ENCODE results near the gene HADHA.
A peak's percentile ranks its signal among the peaks of the same experiment; 100 is the strongest.
"Not testable (repeated sequence)": the region's sequence is repeated elsewhere in the genome, so short reads cannot be mapped to it uniquely, and the experiment has no call there.

The HADHA gene

DNA sequence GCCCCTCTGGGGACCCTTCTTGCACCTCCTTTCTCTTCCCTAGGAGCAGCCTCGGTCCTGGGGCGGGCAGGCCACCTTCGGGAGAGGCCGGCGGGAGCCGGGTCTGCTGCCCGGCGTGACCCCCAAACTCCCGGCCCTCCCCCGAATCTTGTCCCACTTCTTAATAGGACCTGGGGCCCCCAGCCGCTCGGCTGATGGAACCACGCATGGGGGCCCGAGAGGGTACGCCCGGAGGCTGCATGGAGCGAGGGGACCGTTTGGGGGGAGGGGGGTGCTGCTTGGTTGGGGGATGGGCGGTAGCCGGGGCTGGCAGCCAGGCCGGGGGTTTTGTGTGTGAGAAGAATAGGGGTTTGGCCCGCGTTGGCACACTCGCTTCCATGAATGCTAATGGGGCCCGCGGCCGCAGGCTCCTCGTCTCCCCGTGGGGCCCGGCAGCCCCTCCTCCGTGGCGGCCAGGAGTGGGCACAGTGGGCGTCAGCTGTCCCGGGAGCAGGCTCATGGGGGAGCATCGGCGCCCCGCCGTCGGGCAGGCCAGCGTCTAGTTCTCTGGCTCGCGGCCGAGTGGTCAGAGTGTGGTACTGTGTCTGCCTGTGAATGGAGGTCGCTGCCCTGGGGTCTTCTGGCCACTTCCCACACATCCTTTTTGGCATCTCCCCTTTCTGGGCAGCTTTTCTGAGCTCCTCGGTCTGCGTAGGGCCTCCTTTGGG lies 70.5 kb downstream of the HADHA start:
- no peak for DNase-seq (ENCODE audit: low spot score)

DNA sequence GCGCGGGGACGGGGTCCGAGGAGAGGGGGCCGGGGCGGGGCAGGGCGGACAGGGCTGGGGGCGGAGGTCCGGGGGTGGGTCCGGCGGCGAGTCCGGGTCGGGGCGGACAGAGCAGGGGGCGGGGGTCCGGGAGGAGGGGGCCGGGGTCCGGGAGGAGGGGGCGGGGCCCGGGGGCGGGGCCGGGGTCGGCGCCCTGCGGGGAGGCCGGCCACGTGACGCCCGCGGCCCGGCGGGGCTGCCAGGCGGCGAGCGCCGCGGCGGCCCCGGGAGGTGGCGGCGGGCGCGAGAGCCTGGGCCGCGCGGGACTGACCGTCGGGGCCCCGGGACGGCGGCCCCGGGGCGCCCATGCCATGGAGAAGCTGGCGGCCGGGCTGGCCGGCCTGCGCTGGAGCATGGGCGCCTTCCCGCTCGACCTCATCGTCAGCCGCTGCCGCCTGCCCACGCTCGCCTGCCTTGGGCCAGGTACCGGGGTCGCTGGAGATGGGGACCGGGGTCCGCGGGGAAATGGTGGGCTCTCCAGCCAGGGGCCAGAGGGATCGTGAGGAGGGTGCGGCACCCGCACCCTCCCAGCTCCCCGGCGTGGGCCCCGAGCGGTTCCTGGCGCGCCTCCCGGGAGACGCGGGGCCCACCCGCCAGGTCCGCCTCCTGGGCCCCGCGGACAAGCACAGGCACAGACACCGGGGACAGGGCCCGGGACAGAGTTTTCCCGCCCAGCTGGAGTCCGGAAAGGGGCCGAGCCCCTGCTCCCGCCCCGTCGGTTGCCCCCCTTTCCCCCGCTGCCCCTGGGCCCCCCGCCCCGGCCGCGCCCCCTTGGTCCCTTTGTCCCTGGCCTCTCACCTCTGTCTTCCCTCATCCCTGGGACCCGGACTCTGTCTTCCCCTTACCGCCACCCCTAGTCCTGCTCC lies 71.3 kb downstream of the HADHA start, which contains the start of gene GAREM2:
GAREM2 (plus strand) TSS at position 218 of the 905 bp plus-strand sequence; CDS start at position 351, 133 bp downstream.
- DNase-seq (ENCODE audit: low spot score) = peak; percentile 69

DNA sequence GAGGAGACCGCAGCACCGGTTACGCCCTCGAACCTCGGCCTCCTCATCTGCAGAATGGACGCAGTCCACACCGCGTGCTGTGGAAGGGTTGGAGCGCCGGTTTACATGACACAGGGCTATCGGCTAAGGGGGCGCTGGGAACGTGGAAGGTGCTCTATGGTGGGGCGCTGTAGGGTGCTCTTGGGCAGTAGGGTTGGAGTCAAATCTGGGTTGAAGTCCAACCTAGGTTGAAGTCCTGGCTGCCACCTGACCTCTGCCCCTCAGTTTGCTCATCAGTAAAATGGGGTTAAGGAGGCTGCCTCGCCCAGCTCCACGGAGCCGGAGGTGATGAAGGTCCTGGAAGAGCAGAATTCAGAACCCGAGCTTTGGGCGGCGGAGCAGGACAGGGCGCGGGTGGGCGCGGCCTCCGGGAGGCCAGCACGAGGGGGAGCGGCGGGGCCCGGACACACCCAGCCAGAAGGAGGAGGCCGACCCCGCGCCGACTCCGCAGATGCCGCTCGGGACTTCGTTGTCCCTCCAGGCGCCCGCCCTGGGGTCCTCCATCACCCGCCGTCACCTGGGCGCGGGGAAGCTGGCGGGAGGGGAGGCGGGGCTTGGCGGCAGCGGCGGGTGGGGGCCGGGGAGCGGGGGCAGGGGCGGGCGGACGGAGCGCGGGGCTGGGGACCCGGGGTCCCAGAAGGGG lies 72.1 kb downstream of the HADHA start:
- no peak for DNase-seq (ENCODE audit: low spot score)

DNA sequence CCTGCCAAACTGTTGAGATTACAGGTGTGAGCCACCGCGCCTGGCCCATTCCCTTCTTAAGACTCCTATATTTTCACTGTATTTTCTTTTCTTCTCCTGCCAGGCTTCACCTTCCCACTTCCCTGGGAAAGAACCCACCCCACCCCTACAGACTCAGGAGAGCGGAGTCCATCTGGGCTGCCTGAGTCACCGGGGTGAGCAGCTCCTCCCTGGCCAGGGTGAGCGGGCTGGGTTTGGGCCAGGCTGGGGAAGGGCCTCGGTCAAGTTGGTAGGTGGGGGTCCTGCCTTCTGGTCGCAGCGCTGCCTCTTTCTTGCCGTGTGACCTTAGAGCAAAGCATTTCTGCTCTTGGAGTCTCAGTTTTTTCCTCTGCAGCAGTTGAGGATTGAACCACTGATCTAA lies 73.6 kb downstream of the HADHA start:
- DNase-seq (ENCODE audit: low spot score) = no peak

DNA sequence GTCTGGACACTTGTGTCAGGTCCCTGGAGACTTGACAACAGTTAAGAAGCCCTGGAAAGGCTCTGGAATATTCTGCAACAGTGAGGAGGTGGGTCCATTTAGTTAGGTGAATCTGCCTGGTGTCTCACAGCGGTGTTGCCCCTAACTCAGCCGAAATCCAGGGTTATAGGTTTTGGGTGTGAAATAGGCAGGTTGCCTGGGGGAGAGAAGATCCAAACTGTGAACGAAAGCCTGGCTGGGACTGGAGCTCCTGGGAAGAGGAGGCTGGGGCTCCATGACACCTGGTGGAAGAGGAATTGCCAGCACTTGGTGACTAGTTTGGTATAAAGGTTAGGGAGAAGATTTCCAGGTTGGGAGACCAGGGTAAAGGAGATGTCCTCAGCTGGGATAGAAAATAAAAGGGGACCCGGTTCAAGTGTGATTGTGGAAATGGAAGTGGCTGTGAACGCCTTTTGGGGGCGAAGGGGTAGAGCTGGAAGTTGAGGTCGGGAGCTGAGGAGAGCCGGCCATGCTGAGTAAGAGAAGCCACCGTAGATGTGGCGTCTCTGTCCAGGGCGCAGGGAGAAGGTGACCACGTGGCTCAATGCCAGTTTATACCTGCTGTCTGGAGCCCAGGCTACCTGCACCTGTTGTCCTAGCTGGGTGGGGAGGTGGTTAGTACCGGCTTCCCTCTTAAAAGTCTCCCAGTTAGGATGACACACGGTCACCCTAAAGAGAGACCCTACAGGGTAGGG lies 74.6 kb downstream of the HADHA start:
- DNase-seq (ENCODE audit: low spot score) = no peak

DNA sequence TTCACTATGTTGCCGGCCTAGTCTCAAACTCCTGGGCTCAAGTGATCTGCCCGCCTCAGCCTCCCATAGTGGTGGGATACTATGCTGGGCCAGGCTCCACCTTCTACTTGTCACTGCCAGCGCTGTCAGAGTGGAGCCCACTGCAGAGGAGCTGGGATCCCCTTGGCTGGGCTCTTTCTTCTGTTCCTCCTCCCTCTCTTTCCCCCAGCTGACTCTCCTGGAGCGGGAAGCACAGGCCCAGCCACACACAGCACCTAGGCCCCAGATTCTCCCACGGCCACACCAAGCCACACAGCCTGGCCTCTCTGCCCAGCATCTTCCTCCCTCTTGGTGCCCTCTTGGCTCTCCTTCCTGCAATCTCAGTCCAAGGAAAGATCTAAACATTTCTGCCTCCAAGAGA lies 75.2 kb downstream of the HADHA start:
- DNase-seq (ENCODE audit: low spot score) = no peak

DNA sequence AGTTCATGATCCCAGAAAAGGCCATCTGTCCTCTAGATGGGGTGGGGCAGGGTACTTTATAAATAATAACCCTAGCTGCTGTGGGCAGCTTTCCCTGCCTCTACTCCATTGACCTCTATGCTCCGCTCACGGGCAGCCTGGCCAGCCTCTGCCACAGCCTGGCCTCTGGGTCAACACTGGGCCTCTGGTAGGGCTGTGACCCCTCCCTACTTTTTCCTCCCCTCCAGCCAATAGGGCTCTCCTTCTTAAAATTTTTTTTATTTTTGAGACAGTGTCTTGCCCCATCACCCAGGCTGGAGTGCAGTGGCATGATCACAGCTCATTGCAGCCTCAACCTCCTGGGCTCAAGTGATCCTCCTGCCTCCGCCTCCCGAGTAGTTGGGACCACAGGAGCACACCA lies 75.6 kb downstream of the HADHA start:
- no peak for DNase-seq (ENCODE audit: low spot score)

DNA sequence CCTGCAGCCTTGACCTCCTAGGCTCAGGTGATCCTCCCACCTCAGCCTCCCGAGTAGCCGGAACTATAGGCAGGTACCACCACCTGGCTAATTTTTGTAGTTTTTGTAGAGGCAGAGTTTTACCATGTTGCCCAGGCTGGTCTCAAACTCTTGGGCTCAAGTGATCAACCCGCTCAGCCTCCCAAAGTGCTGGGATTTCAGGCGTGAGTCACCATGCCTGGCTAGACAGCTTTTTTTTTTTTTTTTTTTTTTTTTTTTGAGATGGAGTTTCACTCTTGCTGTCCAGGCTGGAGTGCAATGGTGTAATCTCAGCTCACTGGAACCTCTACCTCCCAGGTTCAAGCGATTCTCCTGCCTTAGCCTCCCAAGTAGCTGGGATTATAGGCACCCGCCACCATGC lies 77.9 kb downstream of the HADHA start:
- DNase-seq (ENCODE audit: low spot score) = not testable (repeated sequence)

DNA sequence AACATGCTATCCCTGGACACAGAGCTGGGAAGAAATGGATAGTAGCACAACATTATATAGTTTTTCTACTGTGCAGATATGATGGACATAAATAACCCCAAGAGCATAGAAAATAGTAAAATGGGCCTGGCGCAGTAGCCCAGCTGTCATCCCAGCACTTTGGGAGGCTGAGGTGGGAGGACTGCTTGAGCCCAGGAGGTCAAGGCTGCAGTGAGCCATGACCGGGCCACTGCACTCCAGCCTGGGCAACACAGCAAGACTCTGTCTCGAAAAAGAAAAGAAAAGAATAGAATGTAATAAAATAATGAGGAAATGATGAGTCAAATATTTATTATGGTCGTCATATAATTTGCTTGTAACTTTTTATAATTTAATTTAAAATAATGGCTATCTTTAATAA lies 79.0 kb downstream of the HADHA start:
- DNase-seq (ENCODE audit: low spot score) = no peak

DNA sequence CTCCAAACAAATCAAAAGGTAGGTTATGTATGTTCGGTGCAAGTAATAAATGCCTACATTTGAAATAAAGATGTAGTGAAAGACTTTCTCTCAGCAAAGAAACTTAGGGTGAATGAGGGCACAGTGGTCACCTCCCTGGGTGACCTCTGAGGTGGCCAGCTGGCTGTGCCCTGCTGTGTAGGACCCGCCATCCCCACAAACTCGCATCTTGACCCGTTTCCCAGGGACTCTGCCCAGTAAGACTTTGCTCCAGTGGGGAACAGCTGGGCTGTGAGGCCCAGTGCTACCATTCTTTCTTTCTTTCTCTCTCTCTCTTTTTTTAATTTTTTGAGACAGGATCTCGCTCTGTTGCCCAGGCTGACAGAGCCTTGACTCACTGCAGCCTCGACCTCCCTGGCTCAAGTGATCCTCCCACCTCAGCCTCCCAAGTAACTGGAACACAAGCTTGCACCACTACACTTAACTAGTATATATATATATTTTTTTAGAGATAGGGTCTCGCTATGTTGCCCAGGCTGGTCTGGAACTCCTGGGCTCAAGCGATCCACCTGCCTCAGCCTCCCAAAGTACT lies 79.7 kb downstream of the HADHA start:
- no peak for DNase-seq (ENCODE audit: low spot score)

DNA sequence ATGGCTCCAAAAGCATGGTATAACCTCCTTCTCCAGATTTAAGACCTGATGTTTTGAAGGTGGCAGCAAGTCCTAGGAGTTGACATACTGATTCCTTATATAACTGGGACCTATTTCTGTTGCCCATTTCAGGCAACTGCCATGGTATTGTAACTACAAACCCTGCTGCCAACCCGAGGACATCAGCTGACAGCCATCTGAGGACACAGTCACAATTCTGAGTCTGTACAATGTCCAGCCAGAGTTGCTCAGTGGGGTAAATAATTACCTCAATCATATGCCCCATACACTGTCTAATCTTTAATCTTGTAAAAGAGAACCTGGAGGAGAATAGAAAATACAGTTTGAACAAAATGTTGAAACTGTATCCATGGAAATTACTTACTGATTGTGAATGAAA lies 80.2 kb downstream of the HADHA start:
- no peak for DNase-seq (ENCODE audit: low spot score)

DNA sequence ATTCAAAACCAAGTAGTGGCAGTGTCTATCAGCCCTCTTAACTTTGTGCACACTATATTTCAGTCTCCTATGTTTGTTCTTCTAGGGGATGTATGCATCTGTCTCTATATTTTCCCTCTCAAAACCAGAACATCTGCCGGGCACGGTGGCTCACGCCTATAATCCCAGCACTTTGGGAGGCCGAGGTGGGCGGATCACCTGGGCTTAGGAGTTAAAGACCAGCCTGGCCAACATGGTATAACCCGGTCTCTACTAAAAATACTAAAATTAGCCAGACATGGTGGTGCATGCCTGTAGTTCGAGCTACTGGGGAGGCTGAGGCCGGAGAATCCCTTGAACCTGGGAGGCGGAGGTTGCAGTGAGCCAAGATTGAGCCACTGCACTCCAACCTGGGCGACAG lies 81.5 kb downstream of the HADHA start:
- DNase-seq (ENCODE audit: low spot score) = no peak

DNA sequence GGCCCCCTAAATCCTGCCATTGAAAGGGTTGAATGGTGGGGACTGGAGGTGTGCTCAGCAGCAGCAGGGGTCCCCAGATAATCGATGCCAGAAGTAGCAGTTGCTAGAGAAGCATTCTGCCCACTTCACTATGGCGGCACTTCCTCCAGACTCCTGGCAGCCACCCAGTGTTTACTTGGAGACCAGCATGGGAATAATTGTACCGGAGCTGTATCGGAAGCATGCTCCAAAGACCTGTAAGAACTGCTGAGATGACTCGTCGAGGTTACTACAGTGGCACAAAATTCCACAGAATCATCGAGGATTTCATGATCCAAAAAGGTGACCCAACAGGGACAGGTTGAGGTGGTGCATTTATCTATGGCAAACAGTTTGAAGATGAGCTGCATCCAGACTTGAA lies 82.5 kb downstream of the HADHA start:
- no peak for DNase-seq (ENCODE audit: low spot score)

DNA sequence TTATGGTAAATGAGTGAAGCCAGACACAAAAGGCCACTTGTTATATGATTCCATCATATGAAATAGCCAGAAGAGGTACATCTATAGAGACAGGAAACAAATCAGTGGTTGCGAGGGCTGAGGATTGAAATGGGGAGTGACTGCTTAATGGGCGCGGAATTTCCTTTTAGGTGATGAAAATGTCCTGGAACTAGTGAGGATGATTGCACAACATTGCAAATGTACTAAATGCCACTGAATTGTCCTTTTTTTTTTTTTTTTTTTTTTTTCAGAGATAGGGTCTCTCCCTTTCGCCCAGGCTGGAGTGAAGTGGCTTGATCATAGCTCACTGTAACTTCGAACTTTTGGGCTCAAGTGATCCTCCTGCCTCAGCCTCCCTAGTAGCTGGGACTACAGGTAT lies 86.9 kb downstream of the HADHA start:
- DNase-seq (ENCODE audit: low spot score) = no peak

DNA sequence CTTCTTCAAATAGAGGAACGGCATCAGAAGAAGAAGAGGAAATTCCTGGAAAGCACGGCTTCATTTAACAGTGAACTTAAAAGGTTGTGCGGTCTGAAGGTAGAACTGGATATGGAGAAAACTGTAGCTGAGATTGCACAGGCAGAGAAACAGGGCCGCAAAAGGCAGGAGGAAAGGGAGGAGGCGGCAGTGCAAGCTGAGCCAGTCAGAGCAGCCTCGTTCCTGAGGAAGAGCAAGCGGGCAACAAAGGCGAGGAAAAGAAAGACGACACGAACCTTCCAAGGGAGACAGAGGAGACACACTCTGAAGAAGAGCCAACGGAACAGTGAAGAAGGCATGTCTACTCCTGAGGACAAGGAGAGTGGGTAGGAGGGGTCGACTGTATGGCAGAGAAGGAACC lies 94.2 kb downstream of the HADHA start:
- no peak for DNase-seq (ENCODE audit: low spot score)

DNA sequence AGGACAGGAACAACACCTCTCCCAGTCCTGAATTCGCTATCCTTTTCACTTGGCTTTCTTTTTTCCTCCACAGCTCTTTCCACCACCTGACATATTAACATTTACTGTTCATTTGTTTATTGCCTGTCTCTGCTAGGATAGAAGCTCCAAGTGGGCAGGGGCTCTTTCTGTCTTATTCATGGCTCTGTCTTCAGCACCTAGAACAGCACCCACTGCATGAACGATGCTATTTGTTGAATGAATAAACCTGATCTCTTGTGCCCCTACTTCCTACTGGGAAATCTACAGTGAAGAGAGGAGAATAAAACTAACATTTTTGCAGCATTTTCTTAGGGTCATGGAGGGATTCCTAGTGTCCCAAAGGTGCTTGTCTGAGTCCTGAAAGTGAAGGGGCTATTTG lies 95.9 kb downstream of the HADHA start:
- DNase-seq (ENCODE audit: low spot score) = no peak

DNA sequence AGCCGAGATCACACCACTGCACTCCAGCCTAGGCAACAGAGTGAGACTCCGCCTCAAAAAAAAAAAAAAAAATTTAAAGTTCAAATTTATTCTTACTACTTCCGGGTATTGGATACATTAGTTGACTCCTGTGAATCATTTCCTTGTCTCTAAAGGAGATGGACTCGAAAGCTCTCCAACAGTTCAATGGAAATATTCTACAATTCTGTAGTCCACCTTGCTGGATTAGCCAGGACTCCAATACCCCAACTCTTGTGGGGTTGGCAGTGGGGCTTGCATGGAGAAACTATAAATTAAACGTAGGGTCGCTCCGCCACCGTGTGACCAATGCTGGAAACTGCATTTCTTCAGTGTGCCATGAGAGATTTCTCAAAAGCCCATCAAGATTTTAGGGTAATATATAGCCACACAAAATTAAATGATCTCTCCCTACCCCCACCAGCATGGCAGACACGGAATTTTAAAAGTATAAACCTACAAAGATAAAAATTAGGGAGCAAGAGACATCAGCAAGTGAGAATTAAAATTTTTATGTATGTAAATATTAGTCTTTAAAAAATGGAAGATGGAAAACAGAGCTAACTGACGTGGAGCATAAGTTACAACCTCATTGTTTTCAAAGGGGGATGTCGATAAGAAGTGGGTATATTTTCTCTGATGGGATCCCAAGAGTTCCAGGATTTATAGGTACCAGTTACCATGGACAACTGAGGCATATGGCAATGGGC lies 99.3 kb downstream of the HADHA start:
- peak; percentile 55 for DNase-seq (ENCODE audit: low spot score)

DNA sequence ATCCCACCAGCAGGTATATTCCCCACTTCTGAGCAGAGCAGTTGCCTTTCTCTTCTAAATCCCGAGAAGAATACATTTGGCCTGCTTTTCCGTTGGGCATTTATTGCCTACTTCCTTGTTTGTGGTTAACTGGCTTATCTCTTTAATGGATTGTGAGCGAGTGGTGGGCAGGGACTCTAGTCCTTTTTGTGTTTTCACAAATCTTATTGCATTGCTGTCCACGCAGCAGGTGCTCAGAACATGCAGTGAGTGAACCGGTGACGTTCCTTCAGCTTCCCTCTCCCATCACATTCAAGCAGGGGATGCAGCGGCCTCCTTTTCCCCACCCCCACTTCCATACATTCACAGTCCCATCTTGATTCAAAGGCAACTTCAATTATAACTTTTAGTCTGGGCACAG lies 100.4 kb downstream of the HADHA start:
- peak; percentile 30 for DNase-seq (ENCODE audit: low spot score)

DNA sequence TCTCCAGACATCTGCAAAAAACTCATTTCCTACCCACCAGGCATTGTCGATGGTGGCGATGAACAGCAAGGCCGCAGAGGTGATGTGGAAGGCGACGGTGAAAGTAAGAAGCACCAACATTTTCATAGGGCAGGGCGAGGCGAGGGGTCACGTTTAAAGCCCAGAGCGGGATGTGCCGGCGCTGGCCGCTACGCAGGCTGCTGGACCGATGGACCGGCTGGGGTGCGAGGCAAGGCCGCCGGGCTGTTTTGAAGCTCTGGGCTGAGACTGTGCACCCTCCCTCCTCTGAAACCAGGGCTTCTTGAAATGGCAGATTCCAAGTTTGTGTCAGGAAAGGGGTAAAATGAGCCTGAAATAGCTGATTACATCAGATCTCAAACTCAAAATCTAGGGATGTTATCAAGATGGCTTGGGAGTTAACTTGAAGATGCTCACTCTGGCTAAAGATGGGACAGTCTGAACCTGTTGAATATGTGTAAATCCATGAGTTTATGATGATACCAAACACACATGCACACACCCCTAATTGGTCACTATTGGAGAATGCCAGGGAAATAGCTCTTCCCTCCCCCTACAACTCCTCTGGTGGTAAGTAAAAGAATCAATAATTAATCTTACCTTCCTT lies 103.2 kb downstream of the HADHA start:
- DNase-seq (ENCODE audit: low spot score) = no peak

Data from HuH-7 (cell line).